ENCODE data around the gene EEF2.
A peak's percentile ranks its signal among the peaks of the same experiment; 100 is the strongest.

EEF2 gene

DNA sequence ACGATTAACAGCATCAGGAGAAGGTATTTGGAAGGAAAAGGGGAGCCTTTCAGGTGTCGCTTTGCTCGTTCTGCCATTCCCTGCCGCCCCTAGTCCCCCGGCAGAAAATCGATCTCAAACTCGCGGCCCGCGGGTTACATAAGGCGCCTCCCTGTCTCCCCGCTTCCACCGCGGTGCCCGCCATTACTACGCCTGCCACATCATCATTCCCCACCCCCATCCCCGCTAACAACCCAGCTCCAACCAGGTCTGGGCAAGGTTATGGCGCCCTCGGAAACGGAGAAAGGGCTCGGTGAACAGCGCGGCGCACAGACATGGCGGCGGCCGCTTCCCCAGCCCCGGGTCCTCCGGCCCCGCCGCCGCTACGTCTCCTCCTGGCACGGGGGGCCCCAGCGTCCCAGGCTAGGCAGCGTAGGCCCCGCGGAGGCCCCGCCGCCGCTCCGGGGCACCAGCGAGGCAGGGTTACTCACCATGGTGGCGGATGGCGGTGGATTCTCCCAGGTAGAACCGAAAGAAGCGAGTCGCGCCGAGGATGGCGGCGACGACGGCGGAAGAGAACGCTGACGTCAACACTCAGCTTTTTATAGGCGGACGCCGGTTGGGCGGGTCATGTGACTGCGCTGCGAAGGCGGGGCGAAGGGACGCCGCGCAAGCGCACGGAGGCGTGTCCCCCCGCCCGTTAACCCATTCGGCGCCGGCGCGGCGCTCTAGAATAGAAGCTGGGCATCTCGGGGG, at the start of gene EEF2:
EEF2 (minus strand) TSS at position 556 of the 735 bp plus-strand sequence; CDS start at position 473, 83 bp downstream.
- Histone ChIP-seq H3K27ac (peak within 1 kb of the TSS; percentile 93 to 98), H3K4me3 (peak within 1 kb of the TSS; percentile 96)
- no peak for TF ChIP-seq CTCF (IDR thresholded peaks at IDR 0.05)
- peak; percentile 92 for DNase-seq (ENCODE audit: low spot score)

GRCh38 chr19:4034048-4035017, 49.1 kb upstream of the EEF2 start:
- no peak for TF ChIP-seq CTCF (IDR thresholded peaks at IDR 0.05)
- no peak for DNase-seq (ENCODE audit: low spot score)
- no peak overlapping the region for H3K4me3 ChIP-seq
- H3K27ac ChIP-seq: no peak overlapping the region

GRCh38 chr19:4033028-4033956, 48.0 kb upstream of the EEF2 start:
- no peak for DNase-seq (ENCODE audit: low spot score)
- no peak overlapping the region for H3K4me3 ChIP-seq
- no peak overlapping the region for H3K27ac ChIP-seq
- no peak for TF ChIP-seq CTCF (IDR thresholded peaks at IDR 0.05)

GRCh38 chr19:4032436-4032835, 47.2 kb upstream of the EEF2 start:
- Histone ChIP-seq H3K4me3 (no peak overlapping the region), H3K27ac (no peak overlapping the region)
- no peak for DNase-seq (ENCODE audit: low spot score)
- TF ChIP-seq CTCF (IDR thresholded peaks at IDR 0.05): no peak

DNA sequence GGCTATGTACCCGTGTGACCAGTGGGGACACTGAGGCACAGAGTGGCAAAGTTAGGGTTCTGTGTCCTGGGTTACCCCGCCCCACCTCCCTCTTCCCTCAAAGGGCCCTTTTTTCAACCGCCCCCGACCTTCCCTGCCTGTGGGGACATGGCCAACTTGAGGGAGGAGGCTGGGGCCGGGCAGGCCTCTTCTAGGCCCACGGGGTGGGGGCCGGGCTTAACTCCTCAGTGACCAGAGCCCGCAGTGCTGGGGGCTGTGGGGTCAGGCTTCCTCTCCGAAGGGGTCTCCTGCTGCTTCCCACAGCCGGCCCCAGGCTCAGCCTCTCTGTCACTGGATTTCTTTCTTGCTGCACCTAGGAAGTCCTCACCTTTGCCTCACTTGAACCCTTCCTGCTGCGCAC, 46.2 kb upstream of the EEF2 start:
- no peak for DNase-seq (ENCODE audit: low spot score)
- Histone ChIP-seq H3K4me3 (no peak overlapping the region), H3K27ac (no peak overlapping the region)
- no peak for TF ChIP-seq CTCF (IDR thresholded peaks at IDR 0.05)

GRCh38 chr19:4030981-4031380, 45.7 kb upstream of the EEF2 start:
- Histone ChIP-seq H3K4me3 (no peak overlapping the region), H3K27ac (no peak overlapping the region)
- TF ChIP-seq CTCF (IDR thresholded peaks at IDR 0.05): no peak
- DNase-seq (ENCODE audit: low spot score): no peak

Measured in coronary artery (tissue), 2 donors.